Activated CD8-positive, alpha-beta memory T cell treated with anti-CD3 and anti-CD28 coated beads, Interleukin-2, amount 50 U/mL, for 4 hours (primary cell): ENCODE data around the gene CPNE9.

ENCODE experiments used
- DNase-seq: peaks from one replicate; pipeline ENCODE4 v3.0.0-alpha.2; 2020

The CPNE9 gene

DNA sequence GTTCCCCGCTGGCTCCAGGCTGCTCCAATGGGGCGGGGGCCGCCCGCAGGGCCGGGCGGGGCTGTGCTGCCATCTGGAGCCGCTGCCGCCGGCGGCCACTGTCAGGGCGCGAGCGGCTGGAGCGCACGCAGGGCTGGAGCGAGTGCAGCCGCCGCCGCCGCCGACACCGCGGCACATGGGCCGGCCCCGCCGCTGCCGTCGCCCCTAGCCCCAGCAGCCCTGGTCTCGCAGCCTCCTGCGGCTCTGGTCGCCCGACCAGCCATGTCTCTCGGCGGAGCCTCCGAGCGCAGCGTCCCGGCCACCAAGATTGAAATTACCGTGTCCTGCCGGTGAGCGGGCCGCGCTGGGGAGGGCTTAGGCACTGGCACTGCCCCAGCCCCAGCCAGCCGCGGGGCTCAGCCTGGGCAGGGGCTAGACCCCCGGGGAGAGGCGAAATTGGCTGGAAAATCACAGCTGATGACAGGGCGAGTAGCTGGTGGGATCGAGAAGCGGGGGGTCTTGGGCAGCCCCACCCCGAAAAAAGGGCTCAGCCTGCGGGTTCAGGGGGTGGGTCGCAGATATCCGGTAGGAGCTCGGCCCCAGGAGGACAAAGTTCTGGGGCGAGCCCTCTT, at the start of gene CPNE9:
CPNE9 (plus strand) TSS at position 98 of the 611 bp plus-strand sequence; CDS start at position 262, 164 bp downstream.
- no peak for DNase-seq

DNA sequence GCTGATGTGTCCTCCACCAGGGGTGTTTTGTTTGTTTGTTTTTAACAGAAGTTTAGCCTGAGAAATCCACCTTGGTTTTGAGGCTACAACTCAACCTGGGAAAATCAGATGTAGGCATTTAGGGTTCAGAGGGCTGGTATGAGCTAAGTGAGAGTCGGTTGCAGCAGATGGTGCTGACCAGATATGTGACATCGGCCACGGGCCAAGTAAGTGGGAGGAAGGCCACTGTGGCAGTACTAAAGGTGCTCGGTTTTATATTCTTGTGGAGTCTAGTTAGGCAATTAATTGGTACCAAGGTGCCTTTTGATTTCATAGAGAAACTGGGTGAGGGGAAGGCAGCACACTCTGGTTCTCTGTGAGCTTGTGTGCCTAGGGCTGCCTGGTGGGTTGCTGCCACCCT, 43.8 kb upstream of the CPNE9 start:
- DNase-seq, result no peak

DNA sequence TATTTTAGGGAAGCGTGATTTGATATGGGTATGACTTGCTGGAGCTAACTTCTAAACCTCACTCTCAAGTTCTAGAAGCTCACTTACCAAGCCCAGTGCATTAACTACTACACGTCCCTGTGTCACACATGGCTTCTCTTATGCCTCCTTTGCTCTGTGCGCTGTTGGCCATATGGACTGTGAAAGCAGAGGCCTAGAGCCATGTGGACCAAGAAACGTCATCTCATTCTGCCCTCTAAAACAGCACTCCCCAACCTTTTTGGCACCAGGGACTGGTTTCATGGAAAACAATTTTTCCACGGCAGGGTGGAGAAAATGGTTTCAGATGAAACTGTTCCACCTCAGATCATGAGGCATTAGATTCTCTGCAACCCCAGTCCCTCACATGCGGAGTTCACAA, 42.7 kb upstream of the CPNE9 start:
- no peak for DNase-seq

DNA sequence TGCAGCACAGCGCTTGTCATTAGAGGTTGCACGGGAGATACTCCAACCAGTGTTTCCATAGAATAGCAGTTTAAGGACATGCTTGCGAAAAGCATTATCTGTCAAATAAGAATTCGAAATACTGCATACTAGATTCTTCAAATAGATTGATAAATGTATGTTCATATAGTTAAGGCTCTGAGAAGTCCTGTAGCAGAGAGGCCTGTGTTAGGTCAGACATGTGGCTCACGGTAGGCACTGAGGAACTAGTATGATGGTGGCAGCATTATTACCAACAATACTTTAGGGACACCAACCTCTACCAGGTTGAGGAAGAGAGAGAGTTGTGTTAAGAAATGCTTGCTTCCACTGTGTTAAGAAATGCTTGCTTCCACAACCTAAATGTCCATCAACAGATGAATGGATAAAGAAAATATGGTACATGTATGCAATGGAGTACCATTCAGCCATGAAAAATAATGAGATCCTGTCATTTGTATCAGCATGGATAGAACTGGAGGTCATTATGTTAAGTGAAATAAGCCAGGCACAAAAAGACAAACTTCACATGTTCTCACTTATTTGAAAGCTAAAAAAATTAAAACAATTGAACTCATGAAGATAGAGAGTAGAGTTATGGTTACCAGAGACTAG, 39.4 kb upstream of the CPNE9 start:
- DNase-seq, result no peak

DNA sequence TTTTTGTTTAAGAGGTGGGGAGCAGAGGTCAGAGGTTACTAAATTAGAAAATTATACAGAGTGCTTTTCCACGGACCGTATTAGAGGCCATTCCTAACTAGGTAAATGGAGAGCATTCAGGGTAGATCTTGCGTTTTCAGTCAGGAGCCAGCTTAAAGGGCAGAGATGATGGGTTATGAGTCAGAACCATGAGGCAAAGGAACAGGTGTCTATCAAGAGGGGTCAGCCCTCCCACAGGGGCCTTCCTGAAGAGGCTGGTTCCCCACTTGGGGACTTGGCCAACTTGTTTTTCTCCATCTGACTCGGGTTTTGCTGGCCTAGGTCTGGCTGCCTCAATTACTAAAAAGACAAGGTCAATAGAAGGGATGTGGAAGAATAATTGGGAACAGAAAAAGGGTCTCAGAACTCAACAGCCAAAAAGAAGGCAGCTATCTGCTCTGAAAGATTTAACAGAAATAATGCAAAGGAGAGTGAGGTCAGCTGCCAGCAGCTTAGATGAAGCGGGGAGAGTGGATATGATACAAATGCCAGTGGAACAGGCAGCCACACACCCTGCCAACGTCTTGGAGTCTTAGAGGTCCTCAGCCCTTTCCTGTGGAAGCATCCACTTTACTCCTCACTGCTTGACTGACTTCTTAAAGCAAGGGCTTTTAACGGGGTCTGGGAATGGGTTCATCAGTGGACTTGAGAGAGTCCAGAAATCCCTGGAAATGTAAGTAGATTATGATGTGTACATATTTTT, 36.8 kb upstream of the CPNE9 start:
- DNase-seq, result no peak

GRCh38 chr3:9669277-9669676, 34.4 kb upstream of the CPNE9 start:
- no peak for DNase-seq

DNA sequence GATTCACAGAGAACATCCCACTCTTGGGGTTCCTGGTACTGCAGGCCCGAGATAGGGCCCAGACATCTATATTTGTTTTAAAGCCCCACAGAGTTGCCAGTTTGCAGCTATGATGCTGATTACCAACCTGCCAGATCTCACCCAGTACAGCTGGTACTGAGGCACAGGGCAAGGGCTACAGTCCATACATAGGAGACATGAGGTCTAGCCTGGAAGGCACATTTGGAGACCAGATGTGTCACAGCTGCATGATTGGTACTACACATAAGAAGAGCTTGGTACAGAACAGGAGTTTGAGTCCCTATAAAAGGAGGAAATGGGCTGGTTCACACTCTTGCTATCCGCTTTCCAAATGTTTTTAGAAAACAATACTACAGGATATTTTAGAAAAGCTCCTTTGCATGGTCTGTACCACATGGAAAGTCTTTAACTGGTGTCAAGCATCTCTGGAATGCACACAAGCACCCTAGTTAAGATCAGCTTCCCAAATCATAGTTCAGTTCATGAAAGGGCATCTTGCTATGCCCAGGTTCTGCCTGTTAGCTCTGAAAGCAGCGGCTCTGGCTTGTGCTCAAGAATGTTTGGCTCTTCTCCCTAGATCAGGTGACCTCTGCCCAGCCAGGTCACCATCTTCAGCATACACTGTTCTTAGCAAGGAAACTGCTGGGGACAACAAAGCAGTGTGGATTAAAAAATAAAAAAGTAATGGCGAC, 33.8 kb upstream of the CPNE9 start:
- no peak for DNase-seq

- no peak for DNase-seq
Observed at GRCh38 chr3:9673082-9673481, 30.6 kb upstream of the CPNE9 start.

DNA sequence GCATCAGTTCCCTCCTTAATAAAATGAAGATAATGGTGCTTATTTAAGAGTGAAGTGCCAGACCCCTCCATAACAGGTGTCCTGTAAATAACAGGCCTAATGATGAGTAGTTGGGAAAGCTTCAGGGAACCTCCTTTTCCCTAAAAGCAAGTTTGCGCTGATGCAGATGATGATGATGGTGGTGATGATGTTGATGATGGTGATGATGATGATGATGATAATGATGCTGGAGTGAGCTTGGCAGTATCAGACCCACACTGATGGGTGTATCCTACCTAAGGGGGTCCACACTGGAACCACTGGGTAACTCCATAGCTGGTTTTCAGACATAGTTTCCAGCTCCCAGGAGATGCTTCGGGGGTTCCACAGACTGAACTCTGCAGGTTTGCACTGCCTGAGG, 29.9 kb upstream of the CPNE9 start:
- DNase-seq, result no peak

DNA sequence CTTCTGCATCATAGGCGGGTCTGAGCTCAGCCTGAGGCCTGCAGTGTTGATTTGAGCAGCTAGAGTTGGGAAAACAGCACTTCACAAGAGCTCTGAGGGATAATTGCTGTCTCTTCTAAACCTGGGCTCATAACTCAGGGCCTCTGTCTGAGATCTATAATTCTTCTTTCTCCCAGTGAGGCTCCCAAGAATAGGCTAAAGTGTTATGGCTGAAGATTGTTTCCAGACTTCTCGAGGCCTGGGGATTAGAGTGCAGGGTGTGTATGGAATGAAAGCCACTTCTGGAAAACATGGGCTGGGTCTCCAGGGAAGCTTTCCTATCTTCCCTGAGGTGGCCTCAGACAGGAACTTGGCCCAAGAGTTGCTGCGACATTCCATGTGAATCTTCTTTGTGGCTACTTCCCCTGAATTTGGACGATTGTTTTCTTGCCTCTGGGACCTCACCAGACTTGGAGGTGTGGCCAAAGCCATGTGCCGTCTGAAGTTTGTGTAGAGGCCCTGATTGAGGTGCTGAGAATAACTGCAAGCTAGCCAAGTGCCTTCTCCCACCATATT, 27.8 kb upstream of the CPNE9 start:
- DNase-seq, result no peak

- no peak for DNase-seq
Observed at GRCh38 chr3:9676785-9677184, 26.8 kb upstream of the CPNE9 start.

GRCh38 chr3:9678493-9678892, 25.1 kb upstream of the CPNE9 start:
- no peak for DNase-seq

DNA sequence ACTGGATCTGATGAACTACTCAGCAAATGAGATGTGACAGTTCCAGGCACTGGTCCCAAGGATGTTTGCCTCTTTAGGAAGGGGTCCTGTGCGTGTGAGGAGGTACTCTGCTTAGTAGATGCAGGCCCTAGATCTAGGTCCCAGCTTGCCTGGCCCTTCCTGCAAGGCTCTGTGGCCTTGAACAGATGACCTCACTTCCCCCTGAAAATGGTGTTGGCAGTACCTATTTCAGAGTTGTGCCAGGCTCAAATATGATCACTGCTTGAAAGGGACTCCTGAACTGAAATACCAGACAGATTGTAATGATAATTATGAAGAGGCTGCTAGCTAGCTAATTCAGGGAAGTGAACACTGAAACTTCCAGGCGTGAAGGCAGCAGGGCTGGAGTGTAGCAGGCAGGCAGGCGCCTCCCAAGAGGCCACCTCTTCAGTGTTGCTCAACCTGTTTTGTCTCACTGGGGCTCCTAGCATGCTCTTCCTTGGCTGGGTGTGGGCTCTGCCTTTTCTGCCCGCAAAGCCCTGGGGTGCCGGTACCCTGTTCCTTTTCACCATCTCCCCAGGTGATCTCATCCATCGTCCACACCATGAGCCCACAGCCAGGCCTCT, 24.1 kb upstream of the CPNE9 start:
- DNase-seq, result no peak

GRCh38 chr3:9681011-9681722, 22.5 kb upstream of the CPNE9 start:
- DNase-seq, result no peak

- no peak for DNase-seq
Observed at GRCh38 chr3:9681723-9682081, 21.9 kb upstream of the CPNE9 start.

DNA sequence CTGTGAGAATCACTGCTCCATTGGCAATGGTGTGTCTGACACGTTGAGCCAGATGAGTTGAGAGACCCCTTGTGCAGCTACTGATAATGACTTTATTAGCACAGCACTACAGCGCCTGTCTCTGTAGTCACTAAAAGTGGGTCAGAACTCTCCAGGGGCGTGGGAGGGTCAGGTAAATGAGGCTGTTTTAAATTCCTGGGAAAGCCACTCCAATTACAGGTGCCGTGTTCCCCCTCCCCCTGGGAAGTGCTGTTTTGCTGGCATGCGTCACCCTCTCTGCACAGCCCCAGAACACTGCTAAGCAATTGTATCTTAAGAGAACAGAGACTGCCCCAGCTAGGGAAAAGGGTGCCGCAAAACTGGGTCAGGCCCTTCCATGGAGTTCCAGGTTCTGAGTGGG, 21.5 kb upstream of the CPNE9 start:
- DNase-seq, result no peak

- no peak for DNase-seq
Observed at GRCh38 chr3:9683426-9683825, 20.2 kb upstream of the CPNE9 start.

- no peak for DNase-seq
Observed at GRCh38 chr3:9685216-9686049, 18.2 kb upstream of the CPNE9 start.

GRCh38 chr3:9686050-9686550, 17.5 kb upstream of the CPNE9 start:
- no peak for DNase-seq

GRCh38 chr3:9686703-9687102, 16.9 kb upstream of the CPNE9 start:
- no peak for DNase-seq

DNA sequence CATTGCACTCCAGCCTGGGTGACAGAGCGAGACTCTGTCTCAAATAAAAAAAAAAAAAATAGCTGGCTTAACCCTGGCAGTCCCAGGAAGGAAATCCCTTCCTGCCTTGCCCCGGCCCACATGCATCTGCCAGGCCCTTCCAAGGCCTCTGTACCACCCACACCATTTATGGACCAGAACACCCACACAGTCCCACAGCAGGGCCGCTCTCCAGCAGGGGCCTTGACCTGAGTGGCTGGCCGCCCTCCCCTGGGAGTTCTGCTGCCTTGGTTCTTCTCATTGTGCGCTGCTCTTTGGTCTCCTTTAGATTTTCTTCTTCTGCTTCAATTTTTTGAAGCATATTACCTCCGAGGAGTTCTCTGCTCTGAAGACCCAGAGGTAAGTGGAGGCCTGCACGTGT, 16.1 kb upstream of the CPNE9 start:
- DNase-seq, result no peak
